Progenitor cell of endocrine pancreas (in vitro differentiated cells): Measurements from ENCODE around the gene WDFY2. TPM values are rescaled to one million over a fixed set of nuclear protein-coding genes. Genes with fewer than 3 reads are reported as not detected.

Experiments
- DNase-seq: peaks from one replicate; pipeline ENCODE4 v3.0.0; 2021; ENCODE audit warnings: low spot score; ENCODE audit not compliant: unreplicated experiment
- H3K27ac Mint-ChIP-seq: 2 replicates; pipeline ENCODE4 v1.8.0; 2021; ENCODE audit warnings: mild to moderate bottlenecking, moderate library complexity, mixed read lengths
- H3K27me3 Mint-ChIP-seq: 2 replicates; pipeline ENCODE4 v1.8.0; 2021; ENCODE audit warnings: mixed read lengths
- H3K36me3 Mint-ChIP-seq: 2 replicates; pipeline ENCODE4 v1.8.0; 2022; ENCODE audit warnings: mixed read lengths; ENCODE audit not compliant: insufficient read depth
- H3K4me1 Mint-ChIP-seq: 2 replicates; pipeline ENCODE4 v1.8.0; 2021; ENCODE audit warnings: low read depth, mixed read lengths
- H3K4me3 Mint-ChIP-seq: 2 replicates; pipeline ENCODE4 v1.8.0; 2021; ENCODE audit warnings: low read depth, mild to moderate bottlenecking, moderate library complexity, mixed read lengths
- H3K9me3 Mint-ChIP-seq: 2 replicates; pipeline ENCODE4 v1.8.0; 2021; ENCODE audit warnings: low read depth, mixed read lengths
- CTCF ChIP-seq: fragments of 200-600 bp; sonication (generic); IDR thresholded peaks from one replicate; pipeline ENCODE4 v1.5.0; 2021; ENCODE audit warnings: antibody characterized with exemption, mild to moderate bottlenecking; ENCODE audit not compliant: unreplicated experiment
- total RNA-seq: library from RNA; stranded (reverse); gene quantifications from 2 replicates; pipeline ENCODE4 v1.2.1, GENCODE V29; 2021

The WDFY2 gene
- total RNA-seq, 1 donor from 2014 or later, result 17.2 TPM

- no peak for DNase-seq
- TF ChIP-seq CTCF, result no peak
- Mint-ChIP-seq H3K4me1 (peaks cover 9% of the 10 kb centered on the region), H3K4me3 (no peak overlapping the region), H3K9me3 (no peaks in the 10 kb centered on the region), H3K36me3 (no peaks in the 10 kb centered on the region), H3K27ac (no peak overlapping the region), H3K27me3 (no peaks in the 10 kb centered on the region)
Observed at GRCh38 chr13:51678420-51678819, 94.2 kb downstream of the WDFY2 start.

GRCh38 chr13:51679616-51680015 is 95.4 kb downstream of the WDFY2 start:
- Mint-ChIP-seq H3K9me3 (no peaks in the 10 kb centered on the region), H3K4me1 (peaks cover under 1% of the 10 kb centered on the region), H3K27ac (no peak overlapping the region), H3K27me3 (no peaks in the 10 kb centered on the region), H3K4me3 (no peak overlapping the region), H3K36me3 (no peaks in the 10 kb centered on the region)
- TF ChIP-seq CTCF, result no peak
- DNase-seq, result no peak

GRCh38 chr13:51681037-51681678 is 96.9 kb downstream of the WDFY2 start:
- Mint-ChIP-seq H3K27me3 (no peaks in the 10 kb centered on the region), H3K27ac (no peak overlapping the region), H3K9me3 (no peaks in the 10 kb centered on the region), H3K36me3 (no peaks in the 10 kb centered on the region), H3K4me1 (peaks cover 6% of the 10 kb centered on the region), H3K4me3 (no peak overlapping the region)
- no peak for TF ChIP-seq CTCF
- no peak for DNase-seq

- DNase-seq, result no peak
- no peak overlapping the region for H3K4me3 Mint-ChIP-seq
- H3K4me1 Mint-ChIP-seq, result peaks cover 8% of the 10 kb centered on the region
- no peak overlapping the region for H3K27ac Mint-ChIP-seq
- TF ChIP-seq CTCF, result no peak
- no peaks in the 10 kb centered on the region for H3K36me3 Mint-ChIP-seq
- no peaks in the 10 kb centered on the region for H3K27me3 Mint-ChIP-seq
- no peaks in the 10 kb centered on the region for H3K9me3 Mint-ChIP-seq
Observed at GRCh38 chr13:51682686-51683085, 98.4 kb downstream of the WDFY2 start.

GRCh38 chr13:51683597-51683996 is 99.3 kb downstream of the WDFY2 start:
- TF ChIP-seq CTCF, result no peak
- Mint-ChIP-seq H3K27me3 (no peaks in the 10 kb centered on the region), H3K4me1 (peaks cover 17% of the 10 kb centered on the region), H3K36me3 (no peaks in the 10 kb centered on the region), H3K27ac (no peak overlapping the region), H3K4me3 (no peak overlapping the region), H3K9me3 (no peaks in the 10 kb centered on the region)
- no peak for DNase-seq
